IMR-90 (cell line): ENCODE data around the gene ACADM. TPM values are rescaled to one million over a fixed set of nuclear protein-coding genes. Genes with fewer than 3 reads are reported as not detected.

Experiments
- ATAC-seq: fragments of 200-7000 bp; cut with Tn5 transposase; 2 replicates; pipeline ENCODE4 v1.9.1; 2020; ENCODE audit warnings: low read depth, mild to moderate bottlenecking, moderate library complexity
- BruUV-seq: library from RNA; stranded (reverse); fragments of 400-500 nt; replicated peaks from 2 replicates; lab custom pipeline; 2021; lab: Mats Ljungman, UMichigan
- CTCF ChIA-PET: fragments of 300-600 bp; formaldehyde crosslinking; extraction: SDS; loops from one replicate; lab custom pipeline; 2021; ENCODE audit warnings: antibody characterized with exemption; lab: Yijun Ruan, JAX
- POLR2A ChIA-PET: fragments of 300-600 bp; sonication (Branson Sonifier 250); formaldehyde crosslinking; loops from one replicate; lab custom pipeline; 2022; ENCODE audit warnings: antibody characterized with exemption; ENCODE audit not compliant: unreplicated experiment; lab: Charles Lee
- DNase-seq: peaks from one replicate; pipeline ENCODE4 v3.0.0; 2013
- H2AFZ ChIP-seq: replicated peaks from 2 replicates; pipeline ENCODE3; 2013; ENCODE audit warnings: low read length, mild to moderate bottlenecking; ENCODE audit not compliant: poor library complexity
- H2AK5ac ChIP-seq: 2 replicates; pipeline ENCODE4 v1.6.1; 2013; ENCODE audit warnings: low read depth, low read length, inconsistent platforms
- H2AK9ac ChIP-seq: replicated peaks from 2 replicates; pipeline ENCODE3; 2013; ENCODE audit warnings: mild to moderate bottlenecking, low read depth, low read length, moderate library complexity; ENCODE audit not compliant: poor library complexity
- H2BK120ac ChIP-seq: 2 replicates; pipeline ENCODE4 v1.6.1; 2013; ENCODE audit warnings: low read depth, low read length, inconsistent platforms
- H2BK15ac ChIP-seq: 3 replicates; pipeline ENCODE4 v1.6.1; 2013; ENCODE audit warnings: low read depth, low read length, inconsistent platforms
- H2BK20ac ChIP-seq: 2 replicates; pipeline ENCODE4 v1.6.1; 2013; ENCODE audit warnings: low read depth, mild to moderate bottlenecking, inconsistent platforms, low read length, moderate library complexity
- H2BK5ac ChIP-seq: 2 replicates; pipeline ENCODE4 v1.6.1; 2013; ENCODE audit warnings: mild to moderate bottlenecking, low read depth, low read length, inconsistent platforms; ENCODE audit not compliant: poor library complexity, severe bottlenecking
- H3K14ac ChIP-seq: replicated peaks from 2 replicates; pipeline ENCODE4 v1.6.1; 2013; ENCODE audit warnings: low read depth, low read length, inconsistent platforms
- H3K18ac ChIP-seq: 2 replicates; pipeline ENCODE4 v1.6.1; 2013; ENCODE audit warnings: low read depth, low read length, control low read depth
- H3K23ac ChIP-seq: 2 replicates; pipeline ENCODE4 v1.6.1; 2013; ENCODE audit warnings: low read depth, low read length, inconsistent platforms
- H3K27ac ChIP-seq: 2 replicates; pipeline ENCODE4 v1.5.1; 2013; ENCODE audit warnings: mild to moderate bottlenecking, control low read depth, low read length; ENCODE audit not compliant: insufficient read depth
- H3K27me3 ChIP-seq: 2 replicates; pipeline ENCODE4 v1.6.1; 2013; ENCODE audit warnings: low read length; ENCODE audit not compliant: control insufficient read depth, insufficient read depth
- H3K36me3 ChIP-seq: 2 replicates; pipeline ENCODE4 v1.6.1; 2013; ENCODE audit warnings: low read length, mixed read lengths; ENCODE audit not compliant: control insufficient read depth, insufficient read depth
- H3K4ac ChIP-seq: 2 replicates; pipeline ENCODE4 v1.6.1; 2013; ENCODE audit warnings: low read depth, low read length, inconsistent platforms
- H3K4me1 ChIP-seq: 2 replicates; pipeline ENCODE4 v1.6.1; 2013; ENCODE audit warnings: low read length, mixed read lengths; ENCODE audit not compliant: control insufficient read depth, insufficient read depth
- H3K4me2 ChIP-seq: 2 replicates; pipeline ENCODE4 v1.6.1; 2013; ENCODE audit warnings: low read depth, mild to moderate bottlenecking, control low read depth, low read length, moderate library complexity
- H3K4me3 ChIP-seq: 2 replicates; pipeline ENCODE4 v1.5.1; 2013; ENCODE audit warnings: low read depth, mild to moderate bottlenecking, control low read depth, low read length, moderate library complexity; ENCODE audit not compliant: insufficient read depth
- H3K56ac ChIP-seq: 2 replicates; pipeline ENCODE4 v1.6.1; 2013; ENCODE audit warnings: low read length, inconsistent platforms; ENCODE audit not compliant: insufficient read depth; ENCODE audit errors: extremely low read depth
- H3K79me1 ChIP-seq, 2 experiments: 2 replicates each; pipeline ENCODE4 v1.6.1; 2013; ENCODE audit warnings: low read length in 2 of 2, inconsistent platforms in 1 of 2, low read depth in 1 of 2
- H3K9ac ChIP-seq: 2 replicates; pipeline ENCODE4 v1.6.1; 2013; ENCODE audit warnings: low read depth, low read length, control low read depth
- H3K9me1 ChIP-seq: 2 replicates; pipeline ENCODE4 v1.6.1; 2013; ENCODE audit warnings: low read length, inconsistent platforms; ENCODE audit not compliant: insufficient read depth
- H3K9me3 ChIP-seq: 2 replicates; pipeline ENCODE4 v1.6.1; 2013; ENCODE audit warnings: low read length; ENCODE audit not compliant: control insufficient read depth, insufficient read depth
- H4K20me1 ChIP-seq: 2 replicates; pipeline ENCODE4 v1.6.1; 2013; ENCODE audit warnings: low read length, inconsistent platforms; ENCODE audit not compliant: insufficient read depth
- H4K5ac ChIP-seq: 2 replicates; pipeline ENCODE4 v1.6.1; 2013; ENCODE audit warnings: mild to moderate bottlenecking, low read depth, low read length, control low read depth
- H4K8ac ChIP-seq, 2 experiments: 2 replicates each; pipeline ENCODE4 v1.6.1; 2013; ENCODE audit warnings: low read depth in 2 of 2, low read length in 2 of 2, control low read depth in 1 of 2, inconsistent platforms in 1 of 2
- H4K91ac ChIP-seq: 2 replicates; pipeline ENCODE4 v1.6.1; 2013; ENCODE audit warnings: low read depth, low read length, inconsistent platforms; ENCODE audit not compliant: insufficient read depth
- POLR2A ChIP-seq: IDR thresholded peaks from 2 replicates; pipeline ENCODE4 v1.6.1; 2012; ENCODE audit warnings: mild to moderate bottlenecking, low read depth, low read length
- WGBS, 2 experiments: methylation state at CpG; one replicate each; pipeline versions ENCODE4 v1.1.5 to v1.1.7; 2013; ENCODE audit warnings: missing lambda C conversion rate in 2 of 2; ENCODE audit not compliant: insufficient read length in 1 of 2; ENCODE audit errors: extremely low coverage in 2 of 2; 5-methylcytosine and 5-hydroxymethylcytosine counted together
- dilution Hi-C: fragments of 300-500 bp; cut with HindIII; formaldehyde crosslinking; loops from one replicate; pipeline ENCODE4 v1.14.3; 2018; ENCODE audit warnings: low sequenced_read_pairs; ENCODE audit not compliant: unreplicated experiment
- in situ Hi-C: fragments of 300-500 bp; cut with MboI; formaldehyde crosslinking; loops from 3 replicates; pipeline ENCODE4 v1.14.3; 2019; ENCODE audit warnings: low sequenced_read_pairs, inconsistent platforms, mixed read lengths
- intact Hi-C: fragments of 100-400 bp; cut with micrococcal nuclease; formaldehyde crosslinking; loops from 2 replicates; pipeline ENCODE4 v1.10.0; 2022
- polyA plus RNA-seq, 3 experiments: library from polyadenylated mRNA; depleted of rRNA; stranded (reverse); fragments of >200 nt; gene quantifications; 2 replicates each; pipeline ENCODE4 v1.2.3, GENCODE V29; 2012; ENCODE audit warnings: low replicate concordance in 1 of 3
- total RNA-seq: library from RNA; depleted of rRNA; stranded (reverse); fragments of >200 nt; gene quantifications from 2 replicates; pipeline ENCODE4 v1.2.3, GENCODE V29; 2012

ACADM gene
- total and polyA plus RNA-seq, 2 of the 4 experiments (the other 2 are of a cell fraction), result 8.6 to 18.5 TPM

GRCh38 chr1:75768016-75768415 is 43.5 kb downstream of the ACADM start:
- Histone ChIP-seq H2AK9ac (no peak overlapping the region), H3K4me3 (no peak overlapping the region), H3K79me1 (no peaks in the 10 kb centered on the region), H3K4me2 (no peak overlapping the region), H3K36me3 (no peaks in the 10 kb centered on the region), H3K4me1 (no peaks in the 10 kb centered on the region; the same call in 1 of the 2 replicates), H3K27ac (no peak overlapping the region), H2BK120ac (no peak overlapping the region), H2AFZ (no peak overlapping the region), H3K56ac (no peak overlapping the region), H2AK5ac (no peak overlapping the region), H3K23ac (no peak overlapping the region), H4K20me1 (no peaks in the 10 kb centered on the region), H3K27me3 (no peaks in the 10 kb centered on the region), H4K5ac (no peak overlapping the region), H2BK20ac (no peak overlapping the region), H3K4ac (no peak overlapping the region), H3K9ac (no peak overlapping the region), H2BK15ac (no peak overlapping the region), H3K14ac (no peak overlapping the region), H3K18ac (no peak overlapping the region), H3K9me1 (peaks cover 6% of the 10 kb centered on the region; the same call in 1 of the 2 replicates), H4K91ac (no peak overlapping the region), H2BK5ac (no peak overlapping the region), H3K9me3 (no peaks in the 10 kb centered on the region), H4K8ac (no peak overlapping the region)
- no peak for TF ChIP-seq POLR2A
- no TSS peak for BruUV-seq
- intact Hi-C loops, result no loop called here
- in situ Hi-C loops, result no loop called here
- DNase-seq (no peak), ATAC-seq (no peak)
- ChIA-PET POLR2A (interaction anchor here (0.6 kb wide), 1 partner anchor 37 kb away, joined by 5 read pairs; no protein-coding TSS in a partner anchor), CTCF (interaction anchor here (0.8 kb wide), 1 partner anchor 10 kb away, joined by 7 read pairs; no protein-coding TSS in a partner anchor)
- WGBS, 2 experiments, result no CpG with 5 or more reads among the region's 1 CpG
- dilution Hi-C loops, result no loop called here
